Renal cortex interstitium (tissue), 15 donors: ENCODE data around the gene MAPK13. TPM values are rescaled to one million over a fixed set of nuclear protein-coding genes. Genes with fewer than 3 reads are reported as not detected.
A peak's percentile ranks its signal among the peaks of the same experiment; 100 is the strongest.
"Not testable (repeated sequence)": the region's sequence is repeated elsewhere in the genome, so short reads cannot be mapped to it uniquely, and the experiment has no call there.

Experiments used
- DNase-seq, 11 donors: peaks; one replicate each; pipeline ENCODE4 v3.0.0-alpha.2; 2013; ENCODE audit warnings: low read depth in 9 of 11, low spot score in 4 of 11; ENCODE audit errors: extremely low read depth in 1 of 11
- long read RNA-seq, 16 experiments: transcript quantifications; one replicate each; lab custom pipeline, GENCODE V29; 2026
- polyA plus RNA-seq, 3 donors: library from polyadenylated mRNA; unstranded; fragments of 120-200 nt; gene quantifications; one replicate each; pipeline ENCODE4 v1.2.1, GENCODE V29; 2013; ENCODE audit not compliant: insufficient read length in 3 of 3

The MAPK13 gene
- 10 to 100 TPM; 19.3 to 27.0 (median 21.2) TPM for polyA plus RNA-seq
- long read RNA-seq, donor 1, transcript MAPK13-201 (12 exons, 2,052 nt) = major isoform, 6 of 6 reads
- long read RNA-seq, donor 1, partial matches to known transcripts = 0 of 6 reads
- long read RNA-seq, donor 1, other reads (novel, unspliced or antisense) = 0 of 6 reads
- long read RNA-seq, donor 2 = 0 reads
- long read RNA-seq, donor 3, transcript MAPK13-201 (12 exons, 2,052 nt) = major isoform, 5 of 5 reads
- long read RNA-seq, donor 3, partial matches to known transcripts = 0 of 5 reads
- long read RNA-seq, donor 3, other reads (novel, unspliced or antisense) = 0 of 5 reads
- long read RNA-seq, donor 4, partial matches to known transcripts = 0 of 3 reads
- long read RNA-seq, donor 4, other reads (novel, unspliced or antisense) = 0 of 3 reads
- long read RNA-seq, donor 5 = 0 reads
- long read RNA-seq, donor 6, partial matches to known transcripts = 0 of 1 reads
- long read RNA-seq, donor 6, other reads (novel, unspliced or antisense) = 0 of 1 reads
- long read RNA-seq, donor 7, partial matches to known transcripts = 0 of 3 reads
- long read RNA-seq, donor 7, other reads (novel, unspliced or antisense) = 0 of 3 reads
- long read RNA-seq, donor 8 = 0 reads
- long read RNA-seq, donor 9, transcript MAPK13-201 (12 exons, 2,052 nt) = major isoform, 8 of 8 reads
- long read RNA-seq, donor 9, partial matches to known transcripts = 0 of 8 reads
- long read RNA-seq, donor 9, other reads (novel, unspliced or antisense) = 0 of 8 reads
- long read RNA-seq, donor 10, transcript MAPK13-201 (12 exons, 2,052 nt) = major isoform, 6 of 6 reads
- long read RNA-seq, donor 10, partial matches to known transcripts = 0 of 6 reads
- long read RNA-seq, donor 10, other reads (novel, unspliced or antisense) = 0 of 6 reads
- long read RNA-seq, donor 11, partial matches to known transcripts = 0 of 4 reads
- long read RNA-seq, donor 11, other reads (novel, unspliced or antisense) = 0 of 4 reads
- long read RNA-seq, donor 12, partial matches to known transcripts = 0 of 2 reads
- long read RNA-seq, donor 12, other reads (novel, unspliced or antisense) = 0 of 2 reads
- long read RNA-seq, donor 13 = 0 reads
- long read RNA-seq, donor 14, partial matches to known transcripts = 0 of 3 reads
- long read RNA-seq, donor 14, other reads (novel, unspliced or antisense) = 0 of 3 reads
- long read RNA-seq, donor 15, partial matches to known transcripts = 0 of 1 reads
- long read RNA-seq, donor 15, other reads (novel, unspliced or antisense) = 0 of 1 reads
- long read RNA-seq, donor 16, full-length matches to known transcripts = 12 of 12 reads
- long read RNA-seq, donor 16, partial matches to known transcripts = 0 of 12 reads
- long read RNA-seq, donor 16, other reads (novel, unspliced or antisense) = 0 of 12 reads

GRCh38 chr6:36129941-36130666 lies at the start of gene MAPK13:
Gene MAPK13, plus strand, starts transcription at chr6:36130513. Its CDS starts 70 bp downstream, at chr6:36130583.
- no peak for DNase-seq

DNA sequence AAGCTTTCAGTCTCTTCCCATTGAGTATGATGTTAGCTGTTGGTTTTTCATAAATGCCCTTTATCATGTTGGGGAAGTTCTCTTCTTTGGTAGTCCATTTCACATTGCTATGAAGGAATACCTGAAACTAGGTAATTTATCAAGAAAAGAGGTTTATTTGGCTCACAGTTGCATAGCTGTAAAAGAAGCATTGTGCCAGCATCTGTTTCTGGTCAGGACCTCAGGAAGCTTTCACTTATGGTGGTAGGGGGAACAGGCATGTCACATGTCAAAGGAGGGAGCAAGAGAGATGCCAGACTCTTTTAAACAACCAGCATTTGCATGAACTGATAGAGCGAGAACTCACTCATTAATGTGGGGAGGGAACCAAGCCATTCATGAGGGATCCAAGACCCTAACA lies 48.0 kb upstream of the MAPK13 start:
- no peak for DNase-seq

DNA sequence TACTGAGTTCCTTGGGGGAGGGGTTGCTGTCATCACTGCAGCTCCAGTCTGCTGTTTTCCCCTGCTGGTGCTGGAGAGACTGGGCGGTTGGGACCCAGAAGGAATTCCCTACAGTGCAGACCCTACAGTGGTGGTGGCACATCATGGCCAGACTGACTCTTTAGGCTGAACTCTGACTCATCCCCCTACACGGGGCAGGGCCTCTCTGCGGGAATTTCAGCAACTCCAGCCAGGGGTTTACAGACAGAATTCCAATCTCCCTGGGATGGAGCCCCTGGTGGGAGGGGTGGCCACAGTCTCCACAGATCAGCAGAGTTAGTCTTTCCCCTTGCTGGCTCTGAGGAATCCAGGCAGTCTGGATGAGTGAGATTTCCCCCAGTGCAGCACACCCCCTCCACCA lies 46.9 kb upstream of the MAPK13 start:
- DNase-seq = no peak

- DNase-seq = not testable (repeated sequence)
Measured at GRCh38 chr6:36088204-36088603, 42.1 kb upstream of the MAPK13 start.

- no peak for DNase-seq
Measured at GRCh38 chr6:36089048-36089447, 41.3 kb upstream of the MAPK13 start.

DNA sequence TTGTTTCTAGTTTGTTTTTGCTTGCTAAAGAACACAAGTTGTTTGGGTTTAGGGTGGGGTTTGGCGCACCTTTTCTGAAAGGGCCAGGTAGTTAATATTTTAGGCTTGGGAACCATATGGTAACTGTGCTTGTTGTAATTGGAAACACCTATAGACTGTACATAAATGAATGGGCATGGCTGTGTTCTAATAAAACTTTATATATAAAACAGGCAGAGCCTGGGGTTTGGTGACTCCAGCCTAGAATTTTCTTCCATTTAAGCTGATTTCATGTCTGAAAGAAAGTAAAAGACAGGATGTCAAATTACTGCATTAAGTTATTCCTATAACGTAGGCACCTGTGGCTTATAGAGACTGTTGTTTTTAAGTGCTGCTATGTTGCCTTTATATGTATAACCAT lies 36.1 kb upstream of the MAPK13 start:
- DNase-seq = no peak

DNA sequence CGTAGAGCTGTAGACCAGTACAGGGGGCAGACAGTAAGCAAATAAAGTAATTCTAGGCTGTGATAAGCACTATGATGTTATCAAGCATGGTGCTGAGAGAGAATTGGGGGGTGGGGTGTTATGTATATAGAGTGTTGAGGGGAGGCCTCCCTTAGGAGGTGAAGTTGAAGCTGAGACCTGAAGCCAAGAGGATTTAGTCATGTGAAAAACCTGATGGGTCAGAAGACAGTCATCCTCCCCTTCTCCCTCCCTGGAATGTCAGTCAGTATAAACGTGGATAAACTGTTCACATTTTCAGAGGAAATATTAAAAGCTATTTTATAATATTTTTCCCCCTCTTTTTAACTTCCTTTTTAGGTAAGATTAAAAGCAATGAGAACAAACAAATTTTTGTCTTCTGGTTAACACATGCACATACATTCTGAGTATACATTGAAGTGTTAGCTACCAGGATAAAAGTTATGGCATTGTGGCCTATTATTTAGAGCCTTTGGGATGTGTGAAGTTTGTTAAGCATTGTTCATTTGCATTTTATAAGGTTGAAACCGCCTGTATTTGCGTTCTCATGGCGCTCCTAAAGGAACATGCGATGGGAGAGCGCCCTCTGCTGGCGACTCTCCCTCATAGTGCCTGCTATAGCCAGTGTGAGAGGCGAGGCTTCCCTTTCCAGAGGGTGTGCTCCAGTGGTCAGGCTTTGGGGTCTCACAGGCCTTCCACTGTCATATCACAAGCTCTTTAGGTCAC lies 35.4 kb upstream of the MAPK13 start:
- DNase-seq = peak; percentile 59 to 83 (median 74)

DNA sequence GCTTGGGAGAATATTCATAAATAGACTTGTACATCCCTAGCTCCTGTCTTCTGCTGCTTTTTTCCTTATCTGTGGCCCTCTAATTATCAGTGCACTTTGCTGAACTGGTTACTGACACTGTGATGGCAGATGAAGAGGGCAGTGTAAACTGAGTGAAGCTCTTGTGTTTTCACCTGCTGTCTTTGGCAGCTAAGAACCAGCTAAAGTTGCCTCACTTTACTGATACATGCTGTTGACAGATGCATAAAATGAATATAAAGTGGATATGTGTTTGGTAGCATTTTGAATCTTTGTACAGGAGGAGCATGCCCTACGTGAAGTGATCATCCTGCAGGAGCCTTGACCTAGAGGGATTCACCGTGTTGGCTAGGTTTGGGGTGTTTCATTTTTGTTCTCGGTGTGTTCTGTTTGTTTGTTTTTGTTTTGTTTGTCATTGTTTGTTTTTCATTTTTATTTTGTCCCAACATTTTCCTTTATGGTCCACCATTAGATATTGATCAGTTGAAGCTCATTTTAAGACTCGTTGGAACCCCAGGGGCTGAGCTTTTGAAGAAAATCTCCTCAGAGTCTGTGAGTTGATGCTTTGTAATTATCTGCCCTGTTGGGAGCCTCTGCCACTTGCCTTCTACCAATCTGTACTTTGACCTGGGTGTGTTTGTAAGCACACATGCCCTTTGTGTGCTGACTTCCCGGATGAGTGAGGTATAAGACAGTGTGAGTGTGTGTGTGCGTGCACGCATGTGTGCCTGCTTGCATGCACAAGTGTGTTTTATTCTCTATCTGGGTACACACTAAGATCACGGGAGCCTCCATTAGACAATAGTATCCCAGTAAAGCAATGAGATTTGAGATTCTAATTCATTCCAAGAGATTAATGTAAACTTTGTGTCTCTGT lies 34.6 kb upstream of the MAPK13 start:
- DNase-seq = peak in 1 of 11 donors; percentile 32

DNA sequence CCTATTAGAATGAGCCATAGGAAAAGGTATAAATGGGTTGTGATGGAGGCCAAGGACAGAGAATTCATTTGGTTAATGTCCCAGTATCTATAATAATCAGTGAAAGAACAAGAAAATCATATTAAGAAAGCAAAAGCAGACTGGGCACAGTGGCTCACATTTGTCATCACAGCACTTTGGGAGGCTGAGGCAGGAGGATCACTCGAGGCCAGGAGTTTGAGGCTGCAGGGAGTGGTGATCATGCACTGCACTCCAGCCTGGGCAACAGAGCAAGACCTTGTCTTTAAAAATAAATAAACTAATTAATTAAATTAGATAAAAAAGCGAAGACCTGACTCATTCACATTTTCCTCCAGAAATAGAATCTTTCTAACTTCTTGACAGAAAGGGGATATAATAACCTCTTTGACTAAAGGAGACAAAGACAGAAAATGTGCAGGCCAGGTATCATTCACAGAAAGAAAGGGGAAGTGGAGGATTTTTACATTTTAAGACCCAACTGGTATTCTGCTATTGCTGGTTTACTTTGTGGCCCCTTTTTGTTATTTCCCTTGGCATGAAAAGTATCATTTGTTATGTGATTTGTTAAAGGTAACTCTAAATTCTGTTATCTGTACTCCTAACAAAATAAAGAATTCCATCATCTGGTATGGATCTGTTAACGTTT lies 31.9 kb upstream of the MAPK13 start:
- no peak for DNase-seq

- DNase-seq = no peak
Measured at GRCh38 chr6:36098920-36099647, 31.2 kb upstream of the MAPK13 start.

GRCh38 chr6:36099869-36100483 lies 30.3 kb upstream of the MAPK13 start:
- no peak for DNase-seq

GRCh38 chr6:36101691-36102090 lies 28.6 kb upstream of the MAPK13 start:
- DNase-seq = no peak

- no peak for DNase-seq
Measured at GRCh38 chr6:36102853-36103252, 27.5 kb upstream of the MAPK13 start.

DNA sequence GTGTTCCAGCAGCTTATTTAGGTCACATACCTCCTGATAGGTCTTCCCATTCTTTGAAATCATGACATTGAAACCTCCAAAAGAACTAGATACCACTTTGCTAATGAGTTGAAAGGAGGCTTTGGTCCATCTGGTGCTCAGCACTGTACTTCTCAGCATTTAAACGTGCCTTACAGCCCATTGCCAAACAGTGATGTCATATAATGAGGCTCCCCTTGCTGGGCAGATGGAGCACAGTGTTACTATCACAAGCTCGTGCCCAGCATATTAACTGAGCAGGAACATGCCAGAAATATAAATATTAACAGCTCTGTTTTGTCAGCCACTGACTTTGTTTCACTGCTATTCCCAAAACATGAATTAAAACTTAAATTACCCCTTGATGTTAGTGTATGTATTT lies 25.5 kb upstream of the MAPK13 start:
- DNase-seq = no peak

GRCh38 chr6:36109092-36109491 lies 21.2 kb upstream of the MAPK13 start:
- DNase-seq = no peak
